Astrocyte of the spinal cord (primary cell): ENCODE data around the gene FOXN4.
"Not testable (repeated sequence)": the region's sequence is repeated elsewhere in the genome, so short reads cannot be mapped to it uniquely, and the experiment has no call there.

Experiments used
- DNase-seq: peaks from one replicate; pipeline ENCODE4 v3.0.0; 2011; ENCODE audit warnings: low read depth, low spot score
- H3K4me3 ChIP-seq: 2 replicates; pipeline ENCODE4 v1.5.1; 2011; ENCODE audit warnings: low read depth, mild to moderate bottlenecking, low read length, moderate library complexity
- CTCF ChIP-seq: IDR thresholded peaks from 2 replicates; pipeline ENCODE4 v1.5.1; 2012; ENCODE audit warnings: low read depth, mild to moderate bottlenecking, low read length, inconsistent platforms
- in situ Hi-C: cut with HindIII; loops from 2 replicates; pipeline ENCODE4 v1.10.0; 2017; ENCODE audit warnings: low sequenced_read_pairs

FOXN4 gene

GRCh38 chr12:109330282-109331230 is 21.5 kb upstream of the FOXN4 start:
- H3K4me3 ChIP-seq = no peak overlapping the region
- in situ Hi-C loops = no loop called here
- no peak for DNase-seq
- no peak for TF ChIP-seq CTCF

GRCh38 chr12:109329686-109330085 is 20.6 kb upstream of the FOXN4 start:
- DNase-seq = no peak
- in situ Hi-C loops = no loop called here
- H3K4me3 ChIP-seq = no peak overlapping the region
- no peak for TF ChIP-seq CTCF

- no peak for TF ChIP-seq CTCF
- in situ Hi-C loops = no loop called here
- H3K4me3 ChIP-seq = no peak overlapping the region
- DNase-seq = no peak
Observed at GRCh38 chr12:109329003-109329402, 19.9 kb upstream of the FOXN4 start.

- H3K4me3 ChIP-seq, in situ Hi-C loops, DNase-seq: not testable (repeated sequence)
Observed at GRCh38 chr12:109321294-109321693, 12.2 kb upstream of the FOXN4 start.

- TF ChIP-seq CTCF = no peak
- DNase-seq = no peak
- no peak overlapping the region for H3K4me3 ChIP-seq
- in situ Hi-C loops = no loop called here
Observed at GRCh38 chr12:109310247-109311125, 1.4 kb upstream of the FOXN4 start.

GRCh38 chr12:109309381-109310246 is 530 bp upstream of the FOXN4 start:
- TF ChIP-seq CTCF = no peak
- no peak for DNase-seq
- in situ Hi-C loops = no loop called here
- no peak overlapping the region for H3K4me3 ChIP-seq
